Glomerular endothelial cell (primary cell): ENCODE measurements around the gene KCNIP1. TPM values are rescaled to one million over a fixed set of nuclear protein-coding genes. Genes with fewer than 3 reads are reported as not detected.

Experiments
- DNase-seq: peaks from one replicate; pipeline ENCODE4 v3.0.0-alpha.2; 2011; ENCODE audit warnings: low read depth, low spot score; ENCODE audit errors: extremely low read depth
- total RNA-seq: library from RNA; depleted of rRNA; stranded (reverse); fragments of >200 nt; gene quantifications from 2 replicates; pipeline ENCODE4 v1.2.3, GENCODE V29; 2015

The KCNIP1 gene
- total RNA-seq, 1 donor from 2014 or later = 0.76 TPM

DNA sequence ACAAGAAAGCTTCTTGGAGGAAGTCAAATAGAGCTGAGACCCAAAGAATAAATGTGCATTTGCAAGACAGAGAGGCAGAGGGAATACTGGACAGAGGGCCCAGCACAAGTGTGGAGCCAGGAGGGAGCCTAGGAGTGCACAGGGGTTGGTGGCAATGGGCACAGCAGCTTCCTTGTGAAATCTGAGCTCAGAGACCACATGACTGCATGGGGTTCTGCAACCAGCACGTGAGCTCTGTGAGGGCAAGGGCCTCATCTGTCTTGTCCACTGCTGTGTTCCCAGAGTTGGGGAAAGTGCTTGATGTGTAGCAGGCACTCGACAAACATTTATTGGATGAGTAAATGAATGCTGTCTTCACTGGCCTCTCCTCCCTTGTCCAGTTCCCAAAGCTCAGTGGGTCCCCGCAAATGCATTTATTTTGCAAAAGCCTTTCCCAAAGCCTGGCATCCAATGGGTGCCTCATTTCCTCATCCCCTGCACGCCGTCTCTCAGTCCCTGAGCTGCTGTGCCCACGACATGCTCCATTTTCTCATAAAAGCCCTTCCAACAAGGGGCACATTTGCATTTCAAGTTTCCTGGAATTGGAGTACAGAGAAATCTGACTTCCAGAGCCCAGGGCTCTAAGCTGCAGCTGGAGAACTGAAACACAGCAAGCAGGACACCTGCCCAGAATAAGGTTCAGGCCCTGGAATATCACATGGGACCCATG is 58.5 kb downstream of the KCNIP1 start:
- DNase-seq = no peak

DNA sequence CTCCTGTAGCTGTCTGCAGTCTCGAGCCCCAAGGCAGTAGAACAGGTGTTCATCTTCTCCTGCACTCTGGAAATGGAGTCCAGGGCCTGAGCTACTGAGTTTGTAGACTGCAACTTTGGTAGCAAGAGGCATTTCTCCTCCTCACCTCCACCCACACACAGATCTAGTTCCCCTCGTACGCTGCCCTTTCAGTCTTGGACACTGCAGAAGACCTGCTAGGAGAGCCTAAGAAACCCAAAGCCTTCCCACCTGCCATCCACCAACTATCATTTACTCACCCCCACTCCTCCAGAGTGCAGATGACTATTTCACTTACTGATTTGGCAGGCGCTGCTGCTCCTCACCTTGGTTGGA is 59.0 kb downstream of the KCNIP1 start:
- no peak for DNase-seq

DNA sequence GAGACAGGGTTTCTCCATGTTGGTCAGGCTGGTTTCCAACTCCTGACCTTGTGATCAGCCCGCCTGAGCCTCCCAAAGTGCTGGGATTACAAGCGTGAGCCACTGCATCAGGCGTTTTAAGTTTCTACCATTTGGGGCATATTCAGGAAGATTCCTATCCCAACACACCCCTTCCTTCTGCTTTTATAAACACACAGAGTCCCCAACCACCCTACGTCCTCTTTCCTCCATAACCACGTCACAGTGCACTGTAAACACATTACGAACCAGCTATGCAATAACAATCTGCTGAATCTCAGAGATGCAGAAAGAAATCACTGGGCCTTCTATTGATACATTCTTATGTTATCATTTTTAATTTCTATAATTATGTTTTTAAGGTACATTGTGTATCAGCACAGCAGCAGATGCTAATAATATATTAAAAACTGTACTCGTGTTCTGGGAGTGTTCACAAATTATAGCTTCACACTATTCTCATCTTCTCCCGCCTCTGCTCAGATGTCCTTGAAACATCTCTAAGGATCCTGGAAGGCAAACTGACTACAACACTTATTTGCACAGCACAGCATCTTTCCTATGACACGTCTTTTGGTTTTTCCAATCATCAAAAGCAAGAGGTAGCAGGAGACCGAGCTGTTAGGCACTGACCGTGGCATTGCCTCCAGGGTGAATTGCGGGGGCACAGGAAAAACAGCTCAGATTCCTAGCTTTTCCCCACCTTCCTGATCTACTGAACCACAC is 60.2 kb downstream of the KCNIP1 start:
- no peak for DNase-seq

DNA sequence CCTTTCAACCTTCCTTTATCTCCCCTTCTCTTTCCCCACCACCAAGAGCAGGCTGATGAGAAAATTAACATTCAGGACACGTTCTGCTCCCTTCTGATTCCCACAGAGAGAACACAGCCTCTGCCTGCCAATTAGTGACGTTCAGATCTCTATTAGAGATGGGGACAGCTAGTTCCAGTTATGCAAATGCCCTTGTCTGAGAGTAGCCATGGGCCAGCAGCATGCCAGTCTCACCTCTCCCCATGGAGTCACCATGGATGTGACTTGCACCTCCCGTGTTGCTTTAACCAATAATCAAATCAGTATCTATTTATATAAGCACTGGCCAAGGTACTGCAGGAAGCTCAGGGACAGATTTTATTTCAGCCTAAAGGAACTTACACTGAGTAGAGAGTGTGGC is 61.3 kb downstream of the KCNIP1 start:
- DNase-seq = no peak

DNA sequence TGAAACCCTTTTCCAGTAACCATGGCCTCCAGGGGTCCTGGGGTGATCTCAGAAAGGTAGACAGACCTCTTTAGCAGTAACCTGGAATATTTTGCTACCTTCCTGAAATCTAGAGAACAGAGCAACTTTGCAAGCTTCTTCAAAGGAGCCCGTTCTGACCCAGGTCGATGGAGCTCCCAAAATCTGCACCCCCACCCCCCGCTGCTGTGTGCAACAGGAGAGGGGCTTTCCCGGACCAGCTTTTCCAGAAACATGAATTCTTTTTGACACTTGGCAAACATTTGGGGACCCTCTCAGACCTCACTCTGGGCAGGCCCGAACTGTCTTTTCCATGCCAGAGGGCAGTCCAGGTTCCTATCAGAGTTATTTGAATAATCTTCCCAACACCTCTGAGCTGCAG is 65.3 kb downstream of the KCNIP1 start:
- no peak for DNase-seq

DNA sequence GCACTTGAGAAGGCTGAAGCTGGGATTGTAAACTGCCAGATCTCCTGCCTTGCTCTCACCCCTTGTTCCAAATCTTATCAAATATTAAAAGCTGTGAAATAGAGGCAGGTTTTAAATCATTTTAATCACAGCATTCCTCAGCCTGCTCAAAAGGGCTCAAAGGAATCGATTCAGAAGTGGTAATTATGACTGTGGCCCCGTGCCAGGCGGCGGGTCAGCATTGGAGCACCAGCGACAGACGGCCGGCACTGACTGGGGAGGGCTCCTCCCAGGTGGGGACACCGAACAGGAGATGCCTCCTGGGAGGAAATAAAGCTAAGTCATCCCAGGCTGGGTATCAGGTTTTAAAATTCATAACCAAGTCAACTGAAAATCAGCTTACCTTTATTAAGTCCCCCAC is 66.7 kb downstream of the KCNIP1 start:
- DNase-seq = no peak

DNA sequence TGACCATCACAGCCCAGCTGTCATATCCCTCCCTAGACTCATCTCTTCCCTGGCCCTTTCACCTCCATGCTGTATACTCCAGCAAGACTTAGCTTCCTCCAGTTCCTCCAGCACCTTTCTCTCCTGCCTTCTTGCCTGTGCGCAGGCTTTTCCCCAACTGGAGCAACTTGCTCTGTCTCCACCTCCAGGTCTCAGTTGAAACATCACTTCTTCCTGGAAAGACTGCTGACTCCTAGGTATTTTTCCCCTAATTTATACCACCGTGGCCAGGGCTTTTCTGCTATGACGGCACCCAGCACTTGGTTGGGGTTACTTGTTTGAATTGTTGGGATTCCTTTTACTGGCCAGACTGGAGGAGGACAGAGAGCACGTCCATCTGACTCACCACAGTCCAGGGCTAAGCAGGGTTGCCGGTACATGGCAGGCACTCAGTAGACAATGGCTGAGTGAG is 67.5 kb downstream of the KCNIP1 start:
- DNase-seq = no peak

DNA sequence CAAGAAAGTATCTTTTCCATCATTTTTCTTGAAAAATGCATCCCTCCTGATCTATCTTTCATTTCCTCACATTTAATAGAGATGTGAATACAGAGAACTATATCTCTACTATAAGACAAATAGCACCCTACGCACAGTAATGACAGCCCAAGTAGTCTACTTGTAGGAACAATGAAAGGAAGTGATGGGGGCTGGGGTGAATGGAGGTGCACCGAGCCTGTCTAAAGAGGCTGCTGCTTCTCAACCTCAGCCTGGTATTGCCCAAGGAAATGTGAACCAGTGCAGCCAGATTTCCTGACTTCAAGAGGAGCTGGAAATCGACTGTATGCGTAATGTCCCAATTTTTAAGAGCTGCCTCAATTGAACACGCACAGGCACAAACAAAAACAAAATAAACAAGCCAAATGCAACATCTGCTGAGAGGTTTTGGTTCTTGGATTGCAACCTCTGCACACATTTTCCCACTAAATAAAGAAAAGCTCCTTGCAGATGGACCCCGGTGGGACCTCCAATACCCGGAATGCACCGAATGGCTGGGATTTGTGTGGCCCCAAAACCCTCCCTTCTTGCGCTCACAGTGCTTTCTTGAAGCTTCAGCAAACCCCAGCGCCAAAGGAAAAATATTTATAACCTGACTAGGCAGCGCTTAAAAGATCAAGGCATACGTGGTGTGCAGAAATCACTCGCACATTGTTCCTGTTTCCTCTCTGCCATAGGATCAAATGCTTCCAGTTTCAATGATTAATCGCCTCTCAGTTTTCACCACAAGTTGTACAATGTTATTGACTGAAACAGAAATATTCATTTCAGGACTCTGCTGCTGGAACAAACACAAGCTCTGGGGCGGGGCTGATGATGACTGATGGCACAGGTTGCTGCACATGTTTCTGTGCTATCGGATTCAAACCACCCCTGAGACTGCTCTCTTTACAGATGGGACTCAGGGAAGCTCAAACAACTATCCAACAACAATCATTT is 68.3 kb downstream of the KCNIP1 start:
- peak; percentile 42 for DNase-seq

DNA sequence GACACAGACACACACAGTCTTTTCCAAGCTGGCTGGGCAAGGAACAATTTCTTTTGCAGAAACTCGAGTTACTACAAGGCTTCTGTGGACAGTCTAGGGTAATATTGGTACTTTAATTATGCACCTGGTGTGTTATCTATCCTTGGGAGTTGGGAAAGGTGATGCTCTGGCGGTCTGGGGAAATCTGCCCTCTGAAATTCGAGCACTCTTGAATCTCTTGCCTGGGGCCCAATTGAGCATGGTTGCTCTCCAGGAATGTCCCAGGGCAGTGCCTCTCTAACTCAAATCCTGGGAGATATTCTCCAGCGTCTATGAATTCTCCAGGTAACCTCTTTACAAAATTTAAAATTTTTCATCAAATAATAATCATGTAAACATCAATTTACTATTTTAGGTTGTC is 69.3 kb downstream of the KCNIP1 start:
- no peak for DNase-seq

DNA sequence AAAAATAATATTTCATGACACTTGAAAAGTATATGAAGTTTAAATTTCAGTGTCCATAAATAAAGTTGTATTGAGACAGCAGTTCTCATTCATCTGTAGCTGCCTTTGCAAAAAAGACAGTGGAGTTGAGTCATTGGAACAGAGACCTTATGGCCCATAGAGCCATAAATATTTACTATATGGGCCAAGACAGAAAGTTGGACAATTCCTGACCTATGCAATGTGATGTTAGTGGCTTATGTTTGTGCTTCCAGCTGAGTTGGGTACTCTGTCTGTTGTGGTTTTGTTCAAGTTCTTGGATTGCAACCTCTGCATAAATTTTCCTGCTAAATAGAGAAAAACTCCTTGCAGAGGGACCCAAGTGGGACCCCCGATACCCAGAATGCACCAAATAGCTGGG is 69.8 kb downstream of the KCNIP1 start:
- DNase-seq = no peak

DNA sequence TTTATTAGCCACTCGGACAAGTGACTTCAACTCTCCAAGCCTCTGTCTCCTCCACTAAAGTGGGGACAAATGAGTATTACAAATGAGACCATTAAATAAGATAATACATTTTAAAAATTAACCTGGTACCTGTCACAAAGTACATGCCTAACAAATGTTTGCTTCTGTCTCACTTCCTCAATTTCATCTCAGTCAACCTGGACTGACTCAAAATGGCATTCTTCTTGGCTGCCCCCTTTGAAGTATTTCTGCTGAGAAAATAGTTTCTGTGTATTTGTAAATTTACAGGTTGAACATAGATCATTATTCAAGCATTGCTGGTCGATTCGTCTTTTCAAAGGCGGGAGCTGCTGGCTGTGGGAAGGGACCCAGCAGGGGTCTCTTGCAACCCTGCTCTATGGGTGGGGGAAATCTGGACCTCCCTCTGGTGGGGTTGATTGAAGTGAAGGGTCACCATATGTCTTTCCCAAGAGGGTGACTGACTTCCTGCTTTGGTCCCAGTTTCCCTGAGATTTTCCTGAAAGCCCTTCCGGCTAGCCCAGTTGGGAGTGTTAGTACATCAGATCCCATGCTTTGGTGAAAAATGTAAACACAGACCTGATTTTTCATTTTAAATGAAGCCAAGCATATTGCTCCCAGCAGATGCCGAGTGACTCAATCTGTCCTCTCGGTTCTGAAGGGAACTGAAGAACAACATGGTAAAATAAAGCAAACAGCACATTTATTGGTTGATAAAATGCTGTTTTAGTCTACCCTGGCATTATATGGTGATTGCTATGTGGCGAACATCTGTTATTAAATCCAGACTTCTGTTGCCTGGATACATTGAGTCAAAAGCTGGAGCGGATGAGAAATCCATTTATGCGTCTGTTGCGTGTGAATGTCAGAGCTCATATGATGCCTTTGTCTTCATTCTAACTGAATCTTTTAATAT is 73.0 kb downstream of the KCNIP1 start:
- DNase-seq = no peak

DNA sequence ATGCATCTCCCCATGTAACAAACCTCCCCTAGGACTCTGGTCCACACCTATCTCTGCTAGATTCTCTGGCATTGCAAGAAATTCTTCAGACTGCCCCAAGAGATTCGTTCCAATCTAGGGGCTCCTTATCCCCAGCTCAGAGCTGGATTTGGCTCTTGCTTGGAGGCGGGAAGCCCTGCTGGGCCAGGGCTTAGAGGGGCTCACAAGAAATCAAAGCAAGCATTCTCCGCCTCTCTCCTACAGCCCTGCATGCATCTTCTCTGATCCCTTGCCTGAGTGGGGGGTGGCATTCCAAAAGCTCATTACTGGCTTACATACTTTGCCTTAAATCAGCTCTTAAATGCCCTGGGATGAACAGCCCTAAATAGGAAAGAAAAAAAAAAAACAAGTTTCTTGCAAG is 75.8 kb downstream of the KCNIP1 start:
- no peak for DNase-seq

DNA sequence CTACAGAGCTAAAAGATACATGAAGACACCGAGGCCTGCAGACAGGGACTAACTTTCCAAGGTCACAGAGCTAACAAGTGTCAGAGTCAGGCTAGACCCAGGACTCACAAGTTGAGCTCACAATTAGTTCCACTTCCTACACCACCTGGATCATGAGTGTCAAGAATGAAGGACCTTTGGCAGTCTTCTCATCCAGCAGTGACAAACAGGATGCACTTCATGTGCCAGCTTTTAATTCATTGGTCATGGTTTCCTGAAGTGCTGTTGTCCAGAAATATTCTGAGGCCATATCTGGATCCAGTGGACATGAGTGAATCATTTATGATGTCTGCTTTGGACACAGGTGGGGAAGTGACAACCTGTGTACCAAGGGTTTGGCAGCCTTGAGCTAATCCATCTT is 77.4 kb downstream of the KCNIP1 start:
- no peak for DNase-seq

DNA sequence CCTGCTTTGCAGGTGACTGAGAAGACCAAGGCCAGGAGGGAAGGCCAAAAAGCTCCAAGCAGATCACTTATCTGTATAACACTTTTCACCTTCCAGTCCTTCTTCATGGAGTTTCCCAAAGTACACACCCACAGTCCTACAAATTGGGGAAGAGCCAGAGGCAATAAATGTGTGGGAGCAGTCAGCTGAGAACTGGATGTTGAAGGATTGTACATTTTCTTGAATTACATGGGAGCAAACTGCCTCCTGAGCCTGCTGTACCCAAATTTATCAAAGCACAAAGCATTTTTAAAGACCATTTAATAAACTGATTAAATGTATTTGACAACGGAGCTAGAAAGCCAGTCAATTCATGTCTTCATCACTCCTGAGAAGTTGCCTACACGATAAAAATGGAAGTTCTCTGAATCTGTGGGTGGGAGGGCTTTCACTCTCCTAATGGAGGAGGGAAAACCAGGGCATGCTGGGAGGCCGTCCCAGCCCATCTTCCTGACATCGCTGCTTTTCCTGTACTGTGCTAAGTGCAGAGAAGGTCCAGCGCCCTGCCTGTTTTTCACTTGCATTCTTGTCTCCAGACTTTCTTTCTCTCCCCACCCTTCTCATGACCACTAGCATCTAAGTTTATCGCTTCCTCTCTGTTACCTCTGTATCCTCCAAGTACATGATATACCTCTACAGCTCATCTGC is 79.0 kb downstream of the KCNIP1 start:
- DNase-seq = no peak

DNA sequence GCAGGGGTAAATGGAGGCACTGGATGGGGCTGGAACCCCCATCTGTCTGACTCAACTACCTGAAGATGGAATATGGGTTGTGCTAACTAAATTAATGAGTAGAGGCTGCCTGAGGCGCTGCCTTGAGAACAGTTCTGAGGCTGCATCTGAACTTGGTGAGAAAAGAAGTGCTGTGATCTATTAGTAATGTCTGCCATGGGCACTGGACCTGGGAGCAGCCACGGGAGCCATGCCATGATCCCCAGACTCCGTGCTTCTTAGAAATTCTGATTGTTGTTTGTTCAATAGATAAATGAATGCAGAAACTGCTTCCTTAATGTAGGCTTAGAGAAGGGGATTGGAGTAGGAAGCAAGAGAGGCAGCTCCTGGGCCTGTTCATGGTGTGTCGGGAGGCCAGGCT is 80.2 kb downstream of the KCNIP1 start:
- DNase-seq = no peak

DNA sequence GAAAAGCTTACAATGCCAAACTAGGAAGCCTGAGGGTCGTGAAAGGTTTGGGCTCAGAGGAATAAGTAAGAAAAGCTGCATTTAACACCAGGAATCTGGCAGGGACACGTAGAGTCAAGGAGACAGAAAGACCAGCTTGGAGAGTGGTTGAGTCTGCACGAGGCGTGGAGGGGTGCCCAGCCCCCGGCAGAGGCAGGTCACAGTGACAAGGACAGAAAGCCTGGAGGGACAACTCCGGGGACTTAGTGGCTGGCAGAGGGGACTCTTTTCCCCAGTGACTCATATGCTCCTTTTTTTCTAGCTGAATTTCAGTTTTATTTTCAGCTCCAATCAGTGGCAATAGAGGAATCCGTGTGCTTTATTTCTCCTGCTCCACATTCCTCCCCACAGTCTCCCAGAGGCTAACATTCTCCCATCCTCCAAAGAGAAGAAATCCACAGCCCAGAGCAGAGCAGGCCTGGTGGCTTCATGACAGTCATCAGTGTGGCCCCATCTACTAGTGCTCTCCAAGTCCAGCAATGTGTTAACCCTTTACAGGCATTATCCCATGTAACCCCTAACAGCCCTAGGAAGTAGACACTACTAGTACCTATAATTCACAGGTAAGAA is 80.7 kb downstream of the KCNIP1 start:
- DNase-seq = no peak

DNA sequence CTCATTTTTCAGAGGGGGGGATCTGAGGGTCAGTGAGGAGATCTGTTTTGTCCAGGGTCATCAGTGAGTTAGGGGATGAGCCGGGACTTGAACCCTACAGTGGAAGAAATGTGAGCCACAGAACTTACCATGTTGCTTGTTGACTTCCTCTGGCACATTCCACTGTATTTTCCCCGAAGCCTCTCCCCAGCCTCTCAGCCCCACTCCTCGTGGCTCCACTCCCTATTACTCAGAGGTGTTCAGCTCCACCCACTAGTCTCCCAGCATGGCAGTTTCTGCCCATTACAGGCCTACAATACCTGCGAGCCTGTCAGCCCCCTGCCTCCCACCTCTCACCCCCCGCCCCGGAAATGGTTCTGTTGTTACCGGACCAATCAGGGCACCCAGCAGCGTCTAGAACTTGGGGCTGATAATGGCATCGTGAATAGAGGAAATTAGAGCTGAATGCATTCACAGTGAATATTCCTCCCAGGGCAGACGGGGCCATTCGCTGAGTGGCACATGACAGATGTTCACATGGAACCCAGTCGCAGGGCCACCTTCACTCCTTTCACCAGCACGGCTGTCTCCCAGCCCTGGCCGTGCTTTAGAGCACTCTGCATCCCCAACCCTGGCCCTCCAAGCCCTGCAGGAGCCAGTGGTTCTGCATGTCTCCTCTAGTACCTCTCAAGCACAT is 81.6 kb downstream of the KCNIP1 start:
- DNase-seq = no peak

DNA sequence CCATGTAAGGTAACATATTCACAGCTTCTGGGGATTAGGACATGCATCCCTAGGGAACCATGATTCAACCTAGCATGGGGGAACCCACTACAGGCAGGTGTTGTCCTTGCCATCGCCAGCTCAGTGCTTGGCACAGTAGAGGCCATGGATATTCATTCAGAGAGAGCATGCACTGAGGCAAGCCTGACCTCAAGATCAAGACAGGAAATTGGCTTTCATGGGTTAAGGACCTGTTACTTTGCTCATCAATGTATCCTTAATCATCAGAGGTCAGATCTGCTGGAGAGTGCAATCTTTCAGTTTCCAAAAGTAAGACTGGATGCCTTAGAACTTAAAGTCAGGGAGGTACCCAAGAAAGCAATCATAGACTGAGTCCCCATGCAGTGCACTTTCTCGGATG is 84.0 kb downstream of the KCNIP1 start:
- no peak for DNase-seq

DNA sequence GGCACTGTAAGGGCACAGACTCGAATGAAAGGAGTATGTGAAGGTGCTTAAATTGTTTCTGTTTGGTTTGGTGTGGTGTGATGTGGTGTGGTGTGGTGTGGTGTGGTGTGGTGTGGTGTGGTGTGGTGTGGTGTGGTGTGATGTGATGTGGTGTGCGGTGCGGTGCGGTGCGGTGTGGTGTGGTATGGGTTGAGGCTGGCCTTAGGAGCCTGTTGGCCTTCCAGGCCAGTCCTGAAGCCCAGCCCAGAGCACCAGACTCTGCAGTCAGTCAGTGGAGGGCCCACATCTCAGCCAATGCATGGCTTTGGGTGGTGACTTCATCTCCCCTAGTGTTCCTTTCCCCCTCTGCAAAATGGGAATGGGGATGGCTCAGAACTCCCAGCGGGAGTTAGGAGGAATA is 85.8 kb downstream of the KCNIP1 start:
- DNase-seq = no peak
